NCI-H187 treated with DMSO at 0.1 percent for 48 hours (cell line): ENCODE data around the gene GSK3B.

Experiments used
- DNase-seq: peaks from one replicate; lab custom pipeline; 2025; lab: John Stamatoyannopoulos, UW

The GSK3B gene

DNA sequence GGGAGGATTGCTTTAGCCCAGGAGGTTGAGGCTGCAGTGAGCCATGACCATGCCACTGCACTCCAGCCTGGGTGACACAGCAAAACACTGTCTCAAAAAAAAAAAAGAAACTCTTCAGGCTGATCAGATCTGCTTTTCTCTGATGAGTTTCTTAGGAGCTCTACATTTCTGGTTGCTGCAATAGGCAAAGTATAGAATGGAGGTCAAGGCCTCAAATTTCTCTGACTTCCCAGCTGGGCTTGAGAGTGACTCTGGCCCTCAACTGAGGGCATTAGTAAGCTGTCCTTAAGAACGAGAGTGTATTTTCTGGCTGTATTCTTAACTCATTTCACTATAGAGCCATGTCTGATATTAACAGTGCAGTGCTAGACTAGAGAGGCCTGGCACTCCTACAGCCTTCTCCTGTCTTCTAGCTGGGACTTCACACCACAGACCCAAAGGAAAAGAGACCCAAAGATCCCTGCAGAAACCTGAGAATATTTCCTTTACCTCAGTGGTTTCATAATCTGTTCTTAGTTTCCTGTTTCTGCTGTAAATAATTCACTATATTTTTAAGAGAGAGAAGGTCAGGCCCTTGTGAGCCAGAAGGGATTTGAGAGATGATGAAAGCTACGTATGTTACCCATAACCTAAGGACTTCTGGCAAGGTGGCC is 314.4 kb downstream of the GSK3B start:
- DNase-seq, result no peak

DNA sequence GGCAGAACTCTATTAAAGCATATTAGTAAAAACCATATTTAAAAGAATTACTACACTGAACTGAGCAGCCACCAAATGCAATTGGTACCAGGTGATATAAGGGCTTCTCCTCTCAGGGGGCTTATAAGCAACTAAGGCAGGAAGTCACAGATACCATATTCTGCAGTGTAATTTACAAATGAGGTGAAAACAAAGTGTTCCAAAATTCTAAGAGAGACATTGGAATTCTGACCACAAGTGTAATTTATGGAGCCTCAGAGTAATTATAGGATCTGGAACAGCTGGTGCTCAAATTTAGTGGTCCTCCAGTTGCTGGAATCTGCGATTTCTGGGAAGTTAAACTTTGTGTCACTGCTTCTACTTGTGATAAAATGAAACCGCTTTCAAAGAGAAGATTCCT is 315.4 kb downstream of the GSK3B start:
- no peak for DNase-seq

DNA sequence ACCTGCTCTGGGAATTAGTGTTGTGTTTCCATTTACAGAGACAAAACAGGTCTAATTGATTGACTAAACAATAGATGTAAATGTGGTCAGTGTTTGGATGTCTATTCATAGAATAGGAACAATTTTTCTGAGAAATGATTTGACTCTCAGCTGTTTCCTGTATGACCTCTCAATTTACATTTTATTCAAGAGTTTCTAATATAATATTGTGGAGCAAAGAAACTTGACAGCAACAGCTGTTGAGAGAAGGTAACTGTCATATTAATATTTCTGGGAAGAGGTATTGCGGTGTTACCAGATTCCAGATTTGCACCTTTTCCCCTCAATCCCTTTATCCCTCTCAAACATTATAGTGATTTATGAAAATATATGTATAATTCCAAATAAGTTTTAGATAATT is 316.1 kb downstream of the GSK3B start:
- DNase-seq, result no peak

DNA sequence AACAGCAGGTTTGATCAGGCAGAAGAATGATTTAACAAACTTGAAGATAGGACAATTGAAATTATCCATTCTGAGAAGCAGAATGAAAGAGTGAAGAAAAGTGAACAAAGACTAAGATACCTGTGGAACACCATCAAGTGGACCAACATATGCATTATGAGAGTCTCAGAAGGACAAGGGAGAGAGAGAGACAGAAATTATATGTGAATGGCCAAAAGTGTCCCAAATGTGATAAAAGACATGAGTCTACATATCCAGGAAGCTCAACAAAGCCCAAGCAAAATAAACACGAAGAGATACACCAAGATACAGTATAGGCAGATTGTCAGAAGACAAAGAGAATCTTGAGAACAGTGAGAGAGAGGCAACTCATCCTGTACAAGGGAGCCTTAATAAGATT is 317.9 kb downstream of the GSK3B start:
- no peak for DNase-seq

DNA sequence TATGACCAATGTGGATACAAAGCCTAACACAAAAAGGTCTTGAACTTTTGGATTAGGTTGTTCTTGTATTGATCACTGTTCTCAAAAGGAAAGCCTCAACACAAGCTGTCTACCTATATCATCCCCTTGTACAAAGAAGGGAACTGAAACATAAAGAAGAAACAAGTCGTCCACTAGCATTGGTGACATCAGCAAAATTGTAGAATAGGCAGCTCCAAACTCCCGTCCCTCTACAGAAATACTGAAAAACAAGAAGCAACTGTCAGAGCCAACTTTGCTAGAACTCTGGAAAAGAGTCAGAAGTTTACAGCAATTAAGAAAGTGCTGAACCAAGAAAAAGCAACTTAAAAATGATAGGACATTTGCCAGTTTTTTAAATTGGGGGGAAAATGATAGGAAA is 319.8 kb downstream of the GSK3B start:
- no peak for DNase-seq
